Testis (tissue), 2 donors: Measurements from ENCODE around the gene TOMT.

Experiments used
- POLR2A ChIP-seq: fragments of 450-650 bp; IDR thresholded peaks from one replicate; pipeline ENCODE4 v1.6.1; 2017; ENCODE audit warnings: antibody characterized with exemption, mild to moderate bottlenecking, moderate library complexity
- TF ChIP-seq, protein P1 (sequence below), 3 experiments: fragments of 450-650 bp in 2 of 3; fragments of 200-600 bp in 1 of 3; sonication (generic) in 1 of 3; IDR thresholded peaks; one replicate each; pipeline ENCODE4 v1.5.1; 2016 to 2019; ENCODE audit warnings: antibody characterized with exemption in 3 of 3, mild to moderate bottlenecking in 2 of 3, moderate library complexity in 1 of 3

DNA sequence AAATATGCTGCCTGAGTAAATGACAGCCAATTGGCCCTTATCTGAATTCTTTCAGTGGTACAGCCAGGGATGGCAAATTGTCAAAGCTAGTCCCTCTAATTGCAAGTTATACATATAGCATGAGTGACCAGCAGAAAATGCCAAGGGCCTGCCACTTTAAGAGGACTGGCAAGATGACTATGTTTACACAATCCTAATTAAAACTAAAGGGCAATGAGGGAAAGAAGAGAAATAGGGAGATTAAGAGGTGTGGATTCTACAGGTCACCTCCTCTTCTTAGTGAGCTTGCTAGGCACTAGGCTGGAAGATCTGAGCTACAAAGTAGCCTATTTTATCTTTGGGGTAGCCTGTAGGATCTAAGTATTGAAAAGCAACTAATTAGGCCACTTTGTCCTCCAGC is 38.9 kb upstream of the TOMT start:
- TF ChIP-seq, protein P1, sequence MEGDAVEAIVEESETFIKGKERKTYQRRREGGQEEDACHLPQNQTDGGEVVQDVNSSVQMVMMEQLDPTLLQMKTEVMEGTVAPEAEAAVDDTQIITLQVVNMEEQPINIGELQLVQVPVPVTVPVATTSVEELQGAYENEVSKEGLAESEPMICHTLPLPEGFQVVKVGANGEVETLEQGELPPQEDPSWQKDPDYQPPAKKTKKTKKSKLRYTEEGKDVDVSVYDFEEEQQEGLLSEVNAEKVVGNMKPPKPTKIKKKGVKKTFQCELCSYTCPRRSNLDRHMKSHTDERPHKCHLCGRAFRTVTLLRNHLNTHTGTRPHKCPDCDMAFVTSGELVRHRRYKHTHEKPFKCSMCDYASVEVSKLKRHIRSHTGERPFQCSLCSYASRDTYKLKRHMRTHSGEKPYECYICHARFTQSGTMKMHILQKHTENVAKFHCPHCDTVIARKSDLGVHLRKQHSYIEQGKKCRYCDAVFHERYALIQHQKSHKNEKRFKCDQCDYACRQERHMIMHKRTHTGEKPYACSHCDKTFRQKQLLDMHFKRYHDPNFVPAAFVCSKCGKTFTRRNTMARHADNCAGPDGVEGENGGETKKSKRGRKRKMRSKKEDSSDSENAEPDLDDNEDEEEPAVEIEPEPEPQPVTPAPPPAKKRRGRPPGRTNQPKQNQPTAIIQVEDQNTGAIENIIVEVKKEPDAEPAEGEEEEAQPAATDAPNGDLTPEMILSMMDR (IDR thresholded peaks at IDR 0.05): no peak
- no peak for TF ChIP-seq POLR2A
